ENCODE results near the gene ADGRG6.

DNA sequence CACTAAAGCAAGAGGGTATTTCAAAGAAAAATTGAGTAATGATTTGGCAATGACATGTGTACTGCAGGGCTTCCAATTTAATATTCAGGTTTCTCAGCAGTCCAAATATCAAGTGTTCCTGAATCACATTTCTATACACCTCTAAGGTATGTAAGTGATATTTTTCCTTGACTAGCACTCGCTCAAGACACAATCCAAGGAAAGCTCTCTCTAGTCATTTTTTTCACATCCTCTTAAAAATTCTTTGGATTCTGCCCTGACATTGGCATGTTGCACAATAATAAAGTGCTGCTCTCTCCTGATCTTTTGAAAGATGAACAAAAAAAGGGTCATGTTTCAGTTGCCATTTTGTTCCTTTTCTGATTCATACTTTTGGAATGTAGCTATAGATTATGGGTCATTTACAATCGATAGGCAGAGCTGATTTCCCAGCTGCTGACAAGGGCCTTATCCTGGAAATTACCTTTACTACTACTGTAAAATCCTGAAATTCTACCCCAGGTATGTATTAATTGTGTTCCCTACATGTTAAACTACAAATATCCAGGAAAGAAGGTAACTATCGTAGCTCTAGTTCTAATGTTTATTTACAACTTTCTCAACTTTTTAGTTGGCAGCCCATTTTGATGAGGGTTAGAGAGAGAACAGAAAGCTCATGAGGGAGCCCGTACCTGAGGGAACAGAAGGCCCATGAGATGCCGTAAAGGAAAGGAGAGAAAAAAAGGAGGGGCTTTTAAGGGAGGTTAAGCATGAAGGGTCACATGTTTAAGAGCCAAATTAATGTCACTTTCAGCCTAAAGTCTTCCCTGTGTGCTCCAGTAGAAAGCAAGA lies 22.2 kb upstream of the ADGRG6 start:
- TF ChIP-seq FOXK2 (IDR thresholded peaks at IDR 0.05) (no peak), CTBP1 (IDR thresholded peaks at IDR 0.05; ENCODE audit: borderline replicate concordance) (no peak), ELF4 (IDR thresholded peaks at IDR 0.05) (no peak), NFRKB (IDR thresholded peaks at IDR 0.05) (no peak), HDGF (IDR thresholded peaks at IDR 0.05; ENCODE audit: borderline replicate concordance) (no peak), SUZ12 (IDR thresholded peaks at IDR 0.05) (no peak), FOXM1 (IDR thresholded peaks at IDR 0.05; ENCODE audit: borderline replicate concordance) (no peak), ARNT (IDR thresholded peaks at IDR 0.05) (no peak)
- TF ChIP-seq, protein P1, sequence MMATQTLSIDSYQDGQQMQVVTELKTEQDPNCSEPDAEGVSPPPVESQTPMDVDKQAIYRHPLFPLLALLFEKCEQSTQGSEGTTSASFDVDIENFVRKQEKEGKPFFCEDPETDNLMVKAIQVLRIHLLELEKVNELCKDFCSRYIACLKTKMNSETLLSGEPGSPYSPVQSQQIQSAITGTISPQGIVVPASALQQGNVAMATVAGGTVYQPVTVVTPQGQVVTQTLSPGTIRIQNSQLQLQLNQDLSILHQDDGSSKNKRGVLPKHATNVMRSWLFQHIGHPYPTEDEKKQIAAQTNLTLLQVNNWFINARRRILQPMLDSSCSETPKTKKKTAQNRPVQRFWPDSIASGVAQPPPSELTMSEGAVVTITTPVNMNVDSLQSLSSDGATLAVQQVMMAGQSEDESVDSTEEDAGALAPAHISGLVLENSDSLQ (IDR thresholded peaks at IDR 0.05): no peak

Measured in HEK293T (cell line).